HG03575 (cell line): ENCODE data around the gene ACCSL.
A peak's percentile ranks its signal among the peaks of the same experiment; 100 is the strongest.

Experiments used
- ATAC-seq: cut with Tn5 transposase; IDR thresholded peaks from one replicate; pipeline ENCODE4 v1.9.1; 2021; ENCODE audit not compliant: unreplicated experiment, insufficient number of reproducible peaks, low FRiP score; ENCODE audit errors: extremely low read depth

ACCSL gene

GRCh38 chr11:44043157-44043556, 4.6 kb upstream of the ACCSL start:
- ATAC-seq = no peak

GRCh38 chr11:44046182-44046581, 1.6 kb upstream of the ACCSL start:
- no peak for ATAC-seq

GRCh38 chr11:44047298-44047697, 483 bp upstream of the ACCSL start:
- no peak for ATAC-seq

- ATAC-seq = no peak
Measured at GRCh38 chr11:44049832-44050231, 2.1 kb downstream of the ACCSL start.

GRCh38 chr11:44051171-44051570, 3.4 kb downstream of the ACCSL start:
- ATAC-seq = no peak

GRCh38 chr11:44057340-44057739, 9.6 kb downstream of the ACCSL start:
- ATAC-seq = no peak

GRCh38 chr11:44058275-44058674, 10.5 kb downstream of the ACCSL start:
- ATAC-seq = no peak

- no peak for ATAC-seq
Measured at GRCh38 chr11:44065161-44065661, 17.4 kb downstream of the ACCSL start.

- peak; percentile 84 for ATAC-seq
Measured at GRCh38 chr11:44065841-44066731, 18.3 kb downstream of the ACCSL start, which contains the start of gene ACCS. TSS of gene ACCS (plus strand) at chr11:44066270. CDS start at chr11:44067628, 1,358 bp downstream.

- no peak for ATAC-seq
Measured at GRCh38 chr11:44066732-44067141, 19.0 kb downstream of the ACCSL start.

- ATAC-seq = no peak
Measured at GRCh38 chr11:44067266-44067665, 19.5 kb downstream of the ACCSL start.

- no peak for ATAC-seq
Measured at GRCh38 chr11:44068180-44068579, 20.4 kb downstream of the ACCSL start.

- ATAC-seq = no peak
Measured at GRCh38 chr11:44071157-44071556, 23.4 kb downstream of the ACCSL start.

- no peak for ATAC-seq
Measured at GRCh38 chr11:44072757-44073658, 25.2 kb downstream of the ACCSL start.

- no peak for ATAC-seq
Measured at GRCh38 chr11:44078794-44079193, 31.0 kb downstream of the ACCSL start.

GRCh38 chr11:44079376-44079775, 31.6 kb downstream of the ACCSL start:
- ATAC-seq = no peak

- ATAC-seq = no peak
Measured at GRCh38 chr11:44080951-44081350, 33.2 kb downstream of the ACCSL start.

GRCh38 chr11:44082645-44083044, 34.9 kb downstream of the ACCSL start:
- no peak for ATAC-seq

- ATAC-seq = no peak
Measured at GRCh38 chr11:44083433-44083832, 35.7 kb downstream of the ACCSL start.

GRCh38 chr11:44083906-44084305, 36.1 kb downstream of the ACCSL start:
- no peak for ATAC-seq
